Karpas-422 (cell line): ENCODE results near the gene TSEN34. TPM values are rescaled to one million over a fixed set of nuclear protein-coding genes. Genes with fewer than 3 reads are reported as not detected.
A peak's percentile ranks its signal among the peaks of the same experiment; 100 is the strongest.
"Not testable (repeated sequence)": the region's sequence is repeated elsewhere in the genome, so short reads cannot be mapped to it uniquely, and the experiment has no call there.

Experiments used
- DNase-seq: peaks from one replicate; pipeline ENCODE4 v3.0.0-alpha.2; 2015
- H2AFZ ChIP-seq: fragments of 200-600 bp; sonication (generic); 2 replicates; pipeline ENCODE4 v1.6.1; 2014; ENCODE audit warnings: antibody characterized with exemption, low read length, mixed read lengths
- H3K27ac ChIP-seq: fragments of 200-600 bp; sonication (generic); 2 replicates; pipeline ENCODE4 v1.5.1; 2014; ENCODE audit warnings: mild to moderate bottlenecking, low read length, moderate library complexity
- H3K27me3 ChIP-seq: fragments of 200-600 bp; sonication (generic); 2 replicates; pipeline ENCODE4 v1.6.1; 2014; ENCODE audit warnings: low read length, mixed read lengths
- H3K36me3 ChIP-seq: fragments of 200-600 bp; sonication (generic); 2 replicates; pipeline ENCODE4 v1.6.1; 2014; ENCODE audit warnings: low read length, mixed read lengths; ENCODE audit not compliant: insufficient read depth
- H3K4me1 ChIP-seq: fragments of 200-600 bp; sonication (generic); 2 replicates; pipeline ENCODE4 v1.6.1; 2014; ENCODE audit warnings: mild to moderate bottlenecking, low read length, mixed read lengths
- H3K4me2 ChIP-seq: fragments of 200-600 bp; sonication (generic); 2 replicates; pipeline ENCODE4 v1.6.1; 2014; ENCODE audit warnings: low read length, low read depth, mild to moderate bottlenecking; ENCODE audit not compliant: poor library complexity, severe bottlenecking
- H3K4me3 ChIP-seq: fragments of 200-600 bp; sonication (generic); 2 replicates; pipeline ENCODE4 v1.5.1; 2014; ENCODE audit warnings: mild to moderate bottlenecking, antibody characterized with exemption, low read length, mixed read lengths
- H3K79me2 ChIP-seq: fragments of 200-600 bp; sonication (generic); 2 replicates; pipeline ENCODE4 v1.6.1; 2014; ENCODE audit warnings: mild to moderate bottlenecking, low read length, mixed read lengths
- H3K9ac ChIP-seq: fragments of 200-600 bp; sonication (generic); 2 replicates; pipeline ENCODE4 v1.6.0; 2014; ENCODE audit warnings: low read length
- H3K9me2 ChIP-seq: fragments of 200-600 bp; sonication (generic), shearing (Covaris generic); replicated peaks from 2 replicates; pipeline ENCODE4 v1.6.0; 2014; ENCODE audit warnings: mild to moderate bottlenecking, low read length, moderate library complexity; ENCODE audit not compliant: insufficient read depth
- H3K9me3 ChIP-seq: fragments of 300-700, 200-600 bp; sonication (generic); 2 replicates; pipeline ENCODE4 v1.6.1; 2014; ENCODE audit warnings: low read length, mixed read lengths
- H4K20me1 ChIP-seq: fragments of 200-600 bp; sonication (generic); 2 replicates; pipeline ENCODE4 v1.6.1; 2014; ENCODE audit warnings: mild to moderate bottlenecking, antibody characterized with exemption, low read length, low read depth; ENCODE audit not compliant: insufficient read depth
- total RNA-seq: library from RNA; depleted of rRNA; stranded (reverse); fragments of >200 nt; shearing (Covaris generic); gene quantifications from 2 replicates; pipeline ENCODE4 v1.2.3, GENCODE V29; 2014; ENCODE audit warnings: low replicate concordance

TSEN34 gene
- total RNA-seq, 1 experiment from 2014 or later = 28.1 TPM

DNA sequence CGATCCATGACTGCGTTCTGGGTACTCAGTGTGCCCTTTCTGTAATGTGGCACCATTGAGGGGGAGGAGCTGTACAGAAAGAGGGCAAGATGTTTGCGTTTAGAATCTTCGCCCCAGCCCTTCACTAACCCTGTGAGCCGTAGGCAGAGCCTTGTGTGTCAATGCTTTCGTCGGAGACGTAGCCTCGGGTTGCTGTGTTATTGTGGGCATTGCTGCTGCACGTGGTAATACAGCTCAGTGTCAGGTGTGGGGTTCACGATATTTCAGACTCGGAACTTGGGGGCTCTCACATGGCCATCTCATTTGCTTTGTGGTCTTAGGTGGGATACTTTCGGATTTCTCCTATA, 15.7 kb downstream of the TSEN34 start:
- Histone ChIP-seq H3K4me3 (no peak overlapping the region), H3K9me2 (no peaks in the 10 kb centered on the region), H3K36me3 (peaks cover 57% of the 10 kb centered on the region), H3K9me3 (no peaks in the 10 kb centered on the region), H4K20me1 (peaks cover 69% of the 10 kb centered on the region), H3K79me2 (peaks cover 38% of the 10 kb centered on the region), H3K4me1 (peaks cover 14% of the 10 kb centered on the region), H3K27me3 (no peaks in the 10 kb centered on the region), H3K27ac (no peak overlapping the region), H3K4me2 (no peak overlapping the region), H2AFZ (no peak overlapping the region), H3K9ac (no peak overlapping the region)
- peak; percentile 46 for DNase-seq

DNA sequence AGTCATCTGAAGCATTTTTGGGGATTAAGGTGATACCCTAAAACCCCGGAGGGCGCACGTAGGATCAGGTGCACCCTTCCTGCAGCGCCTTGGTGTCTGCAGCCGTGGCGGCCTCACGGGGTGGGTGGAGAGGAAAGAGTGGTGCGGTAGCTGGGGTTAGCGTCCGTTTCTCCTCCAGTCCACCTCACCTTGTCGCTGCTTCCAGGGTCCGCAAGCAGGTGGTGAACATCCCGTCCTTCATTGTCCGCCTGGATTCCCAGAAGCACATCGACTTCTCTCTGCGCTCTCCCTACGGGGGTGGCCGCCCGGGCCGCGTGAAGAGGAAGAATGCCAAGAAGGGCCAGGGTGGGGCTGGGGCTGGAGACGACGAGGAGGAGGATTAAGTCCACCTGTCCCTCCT, 16.1 kb downstream of the TSEN34 start:
- not testable (repeated sequence) for H2AFZ ChIP-seq, H3K27ac ChIP-seq, H3K9ac ChIP-seq, H3K4me3 ChIP-seq, H3K9me2 ChIP-seq, H3K4me2 ChIP-seq, DNase-seq, H3K4me1 ChIP-seq, H3K9me3 ChIP-seq, H3K27me3 ChIP-seq
- H3K79me2 ChIP-seq = peaks cover 34% of the 10 kb centered on the region
- peaks cover 53% of the 10 kb centered on the region for H3K36me3 ChIP-seq
- peaks cover 65% of the 10 kb centered on the region for H4K20me1 ChIP-seq

DNA sequence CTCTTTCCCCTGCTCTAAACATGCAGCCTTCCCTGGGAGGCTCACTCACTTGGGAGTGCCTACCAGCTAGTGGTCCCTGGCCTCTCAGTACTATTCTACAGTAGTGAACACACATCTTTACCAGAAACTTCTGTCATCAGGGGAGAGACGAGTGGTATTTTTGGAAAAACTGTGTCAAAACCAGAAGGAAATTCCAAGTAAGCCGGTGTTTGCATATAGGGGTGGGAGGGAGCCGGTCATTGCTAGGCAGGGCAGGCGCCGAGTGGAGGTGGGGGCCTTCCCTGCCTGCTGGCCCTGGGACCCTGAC, 16.5 kb downstream of the TSEN34 start:
- Histone ChIP-seq H3K36me3 (peaks cover 48% of the 10 kb centered on the region), H3K9me2 (no peaks in the 10 kb centered on the region), H3K9me3 (no peaks in the 10 kb centered on the region), H2AFZ (no peak overlapping the region), H4K20me1 (peaks cover 61% of the 10 kb centered on the region), H3K27me3 (no peaks in the 10 kb centered on the region), H3K27ac (no peak overlapping the region), H3K4me2 (no peak overlapping the region), H3K79me2 (peaks cover 30% of the 10 kb centered on the region), H3K4me1 (peaks cover 6% of the 10 kb centered on the region), H3K9ac (no peak overlapping the region), H3K4me3 (no peak overlapping the region)
- no peak for DNase-seq

DNA sequence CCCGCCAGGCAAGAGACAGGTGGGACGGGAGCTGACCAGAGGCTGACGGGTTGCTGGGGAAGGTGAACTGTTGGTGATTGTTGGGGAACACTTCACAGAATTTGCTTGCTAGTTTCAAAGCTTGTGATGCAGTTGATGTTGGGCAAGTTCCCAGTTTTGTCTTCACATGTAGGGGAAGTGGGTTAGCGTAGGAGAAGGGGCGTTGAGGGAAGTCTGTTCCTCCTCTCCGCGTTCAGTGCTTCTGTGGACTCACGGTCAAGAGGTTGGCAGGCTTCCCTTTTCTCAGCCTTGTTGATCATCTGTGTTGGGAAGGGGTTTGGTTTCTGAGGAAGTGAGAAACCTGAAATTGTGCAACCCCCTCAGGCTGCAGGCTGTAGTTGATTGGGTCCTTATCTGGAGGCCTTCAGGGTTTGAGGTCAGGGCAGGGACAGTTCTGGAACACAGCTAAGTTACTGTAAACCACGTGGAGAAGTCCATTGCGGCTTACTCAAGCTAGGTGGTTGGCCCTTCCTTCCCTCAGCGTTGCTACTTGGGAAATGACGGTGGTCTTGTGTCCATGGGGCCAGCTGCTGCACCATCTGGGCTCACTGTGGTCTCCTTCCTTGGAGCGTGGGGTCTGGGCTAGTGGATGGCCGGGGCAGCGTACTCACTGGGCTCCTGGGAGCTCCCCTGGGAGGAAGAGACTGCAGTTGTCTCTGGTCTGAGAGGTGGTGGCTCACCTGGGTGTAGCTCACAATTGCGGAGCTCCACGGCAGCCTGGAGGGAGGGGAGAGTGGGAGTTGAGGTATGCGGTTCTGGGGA, 17.1 kb downstream of the TSEN34 start:
- H3K79me2 ChIP-seq = peaks cover 25% of the 10 kb centered on the region
- H3K27me3 ChIP-seq = no peaks in the 10 kb centered on the region
- peaks cover 56% of the 10 kb centered on the region for H4K20me1 ChIP-seq
- H3K4me1 ChIP-seq = peaks cover under 1% of the 10 kb centered on the region; the same call in 1 of the 2 replicates
- H3K9me3 ChIP-seq = no peaks in the 10 kb centered on the region
- H3K4me3 ChIP-seq = no peak overlapping the region
- peaks cover 43% of the 10 kb centered on the region for H3K36me3 ChIP-seq
- H3K4me2 ChIP-seq = no peak overlapping the region
- no peak overlapping the region for H2AFZ ChIP-seq
- no peak overlapping the region for H3K27ac ChIP-seq
- peak; percentile 76 for DNase-seq
- no peak overlapping the region for H3K9ac ChIP-seq
- no peaks in the 10 kb centered on the region for H3K9me2 ChIP-seq

DNA sequence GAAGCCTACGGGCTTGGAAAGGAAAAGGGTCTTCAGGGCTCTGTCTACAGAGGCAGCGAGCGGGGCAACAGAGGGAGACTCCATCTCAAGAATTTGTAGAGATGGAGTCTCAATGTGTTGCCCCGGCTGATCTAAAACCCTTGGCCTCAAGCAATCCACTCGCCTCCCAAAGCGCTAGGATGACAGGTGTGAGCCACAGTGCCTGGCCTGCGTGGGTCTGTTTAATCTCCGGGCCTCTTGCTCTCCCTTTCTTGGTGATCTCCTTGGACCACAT, 17.6 kb downstream of the TSEN34 start:
- peaks cover 50% of the 10 kb centered on the region for H4K20me1 ChIP-seq
- H3K27ac ChIP-seq = no peak overlapping the region
- no peaks in the 10 kb centered on the region; the same call in 1 of the 2 replicates for H3K4me1 ChIP-seq

DNA sequence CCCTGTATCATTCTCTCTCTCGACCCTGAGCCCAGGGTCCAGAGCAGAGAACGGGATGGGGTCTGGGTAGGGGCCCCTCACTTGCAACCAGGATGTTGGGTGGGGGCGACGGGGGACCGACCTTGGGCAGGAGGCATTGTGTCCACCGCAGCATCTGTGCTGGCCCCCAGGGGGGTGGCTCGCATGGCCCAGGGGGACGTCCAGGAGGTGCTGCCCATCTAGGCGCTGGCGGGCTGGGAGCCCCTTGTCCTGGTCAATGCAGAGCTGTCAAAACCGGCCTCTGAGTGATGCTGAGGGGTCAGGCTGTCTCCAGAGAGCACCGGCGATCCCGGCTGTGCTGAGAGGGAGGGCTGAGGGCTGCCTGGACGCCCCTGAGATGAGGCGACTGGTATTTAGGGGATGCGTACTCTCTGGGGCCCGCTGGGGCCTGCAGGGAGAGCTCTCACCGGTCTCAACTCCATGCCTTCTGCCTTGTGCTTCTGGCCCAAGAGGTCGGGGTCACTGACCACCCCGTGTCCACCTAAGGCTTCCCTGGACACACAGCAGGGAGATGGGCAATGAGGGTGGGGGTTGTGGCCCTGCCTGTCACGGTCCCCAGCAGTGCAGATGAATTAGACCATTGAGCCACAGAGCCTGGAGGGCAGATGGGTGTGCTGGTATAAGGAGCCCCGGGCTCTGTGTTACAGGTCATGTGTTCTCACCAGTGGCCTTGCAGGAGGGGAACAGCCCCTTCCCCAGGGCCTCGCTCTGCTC, 18.1 kb downstream of the TSEN34 start:
- no peak overlapping the region for H3K4me2 ChIP-seq
- H3K79me2 ChIP-seq = peaks cover 14% of the 10 kb centered on the region
- H3K4me1 ChIP-seq = no peaks in the 10 kb centered on the region; the same call in 1 of the 2 replicates
- no peaks in the 10 kb centered on the region for H3K27me3 ChIP-seq
- no peak overlapping the region for H3K4me3 ChIP-seq
- H3K36me3 ChIP-seq = peaks cover 32% of the 10 kb centered on the region
- DNase-seq = no peak
- H3K9me3 ChIP-seq = no peaks in the 10 kb centered on the region
- peaks cover 45% of the 10 kb centered on the region for H4K20me1 ChIP-seq
- no peak overlapping the region for H3K9ac ChIP-seq
- no peak overlapping the region for H3K27ac ChIP-seq
- H2AFZ ChIP-seq = no peak overlapping the region
- H3K9me2 ChIP-seq = no peaks in the 10 kb centered on the region

More for the DNA sequence above, 17.6 kb downstream of the TSEN34 start:
- H3K4me2 ChIP-seq = no peak overlapping the region
- peak; percentile 71 for DNase-seq
- H3K9ac ChIP-seq = no peak overlapping the region
- H3K9me2 ChIP-seq = no peaks in the 10 kb centered on the region
- no peak overlapping the region for H3K4me3 ChIP-seq
- H3K36me3 ChIP-seq = peaks cover 37% of the 10 kb centered on the region
- no peaks in the 10 kb centered on the region for H3K9me3 ChIP-seq
- H3K79me2 ChIP-seq = peaks cover 19% of the 10 kb centered on the region
- H2AFZ ChIP-seq = no peak overlapping the region
- no peaks in the 10 kb centered on the region for H3K27me3 ChIP-seq

DNA sequence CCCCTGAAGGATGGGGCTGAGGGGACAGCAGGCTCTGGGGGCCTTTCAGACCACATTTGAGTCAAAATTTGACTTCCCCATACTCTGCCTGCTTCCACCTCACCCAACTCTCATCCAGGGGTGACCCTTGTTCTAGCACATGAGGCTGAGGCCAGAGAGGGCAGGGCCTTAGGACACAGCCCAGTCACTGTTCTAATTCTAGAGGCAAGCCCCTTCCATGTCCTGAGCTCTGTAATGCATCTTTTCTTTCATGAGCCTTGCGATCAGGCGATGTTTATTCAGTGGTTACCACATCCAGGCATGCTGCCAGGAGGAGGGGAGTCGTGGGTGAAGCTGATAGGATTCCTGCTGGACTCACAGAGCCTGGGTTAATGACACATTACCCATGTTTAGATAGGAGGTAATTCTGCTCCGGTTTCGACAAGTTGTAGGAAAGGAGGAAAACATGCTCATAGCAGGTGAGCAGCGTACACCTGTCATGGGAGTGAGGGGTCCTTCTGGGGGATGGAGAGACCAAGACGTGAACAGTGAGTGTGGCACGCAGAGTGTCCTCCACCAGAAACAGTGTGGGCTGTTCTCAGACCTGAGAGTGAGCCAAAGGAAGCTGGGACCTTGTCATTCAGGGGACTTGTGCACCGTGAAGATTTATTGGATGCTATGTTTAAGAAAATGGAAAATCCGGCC, 18.8 kb downstream of the TSEN34 start:
- no peaks in the 10 kb centered on the region for H3K9me2 ChIP-seq
- peaks cover 38% of the 10 kb centered on the region for H4K20me1 ChIP-seq
- no peak overlapping the region for H3K9ac ChIP-seq
- peaks cover 25% of the 10 kb centered on the region for H3K36me3 ChIP-seq
- peak; percentile 64 for DNase-seq
- H3K27me3 ChIP-seq = no peaks in the 10 kb centered on the region
- H3K4me2 ChIP-seq = no peak overlapping the region
- H3K9me3 ChIP-seq = no peaks in the 10 kb centered on the region
- H3K27ac ChIP-seq = no peak overlapping the region
- H3K4me1 ChIP-seq = no peaks in the 10 kb centered on the region; the same call in 1 of the 2 replicates
- no peak overlapping the region for H3K4me3 ChIP-seq
- peaks cover 7% of the 10 kb centered on the region for H3K79me2 ChIP-seq
- H2AFZ ChIP-seq = no peak overlapping the region

DNA sequence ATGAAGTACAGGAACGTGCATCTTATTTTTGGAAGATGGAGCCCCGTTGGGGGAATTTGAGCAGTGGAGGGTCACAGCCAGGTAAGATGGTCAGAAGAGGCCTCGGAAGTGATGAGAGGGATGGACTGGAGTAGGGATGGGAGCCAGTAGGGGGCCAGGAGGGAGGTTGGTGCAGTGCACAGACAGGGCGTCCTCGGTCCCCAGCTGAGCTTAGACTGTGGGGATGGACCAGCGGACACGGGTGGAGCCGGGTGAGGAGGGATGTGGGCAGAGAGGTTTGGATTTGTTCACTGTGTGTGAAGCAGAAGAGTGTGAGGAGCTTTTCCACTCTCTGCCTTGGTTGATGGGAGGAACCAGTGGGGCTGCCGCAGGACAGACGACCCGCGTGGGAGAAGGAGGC, 20.1 kb downstream of the TSEN34 start:
- H3K27me3 ChIP-seq = no peaks in the 10 kb centered on the region
- H3K27ac ChIP-seq = no peak overlapping the region
- peaks cover 25% of the 10 kb centered on the region for H4K20me1 ChIP-seq
- H3K4me3 ChIP-seq = no peak overlapping the region
- DNase-seq = no peak
- H3K9me3 ChIP-seq = no peaks in the 10 kb centered on the region
- no peaks in the 10 kb centered on the region for H3K4me1 ChIP-seq
- H3K79me2 ChIP-seq = no peaks in the 10 kb centered on the region
- no peak overlapping the region for H3K4me2 ChIP-seq
- no peak overlapping the region for H2AFZ ChIP-seq
- no peaks in the 10 kb centered on the region for H3K9me2 ChIP-seq
- no peak overlapping the region for H3K9ac ChIP-seq
- peaks cover 14% of the 10 kb centered on the region; the same call in 1 of the 2 replicates for H3K36me3 ChIP-seq
